Measurements from ENCODE around the gene CFAP251.
"Not testable (repeated sequence)": the region's sequence is repeated elsewhere in the genome, so short reads cannot be mapped to it uniquely, and the experiment has no call there.

CFAP251 gene

DNA sequence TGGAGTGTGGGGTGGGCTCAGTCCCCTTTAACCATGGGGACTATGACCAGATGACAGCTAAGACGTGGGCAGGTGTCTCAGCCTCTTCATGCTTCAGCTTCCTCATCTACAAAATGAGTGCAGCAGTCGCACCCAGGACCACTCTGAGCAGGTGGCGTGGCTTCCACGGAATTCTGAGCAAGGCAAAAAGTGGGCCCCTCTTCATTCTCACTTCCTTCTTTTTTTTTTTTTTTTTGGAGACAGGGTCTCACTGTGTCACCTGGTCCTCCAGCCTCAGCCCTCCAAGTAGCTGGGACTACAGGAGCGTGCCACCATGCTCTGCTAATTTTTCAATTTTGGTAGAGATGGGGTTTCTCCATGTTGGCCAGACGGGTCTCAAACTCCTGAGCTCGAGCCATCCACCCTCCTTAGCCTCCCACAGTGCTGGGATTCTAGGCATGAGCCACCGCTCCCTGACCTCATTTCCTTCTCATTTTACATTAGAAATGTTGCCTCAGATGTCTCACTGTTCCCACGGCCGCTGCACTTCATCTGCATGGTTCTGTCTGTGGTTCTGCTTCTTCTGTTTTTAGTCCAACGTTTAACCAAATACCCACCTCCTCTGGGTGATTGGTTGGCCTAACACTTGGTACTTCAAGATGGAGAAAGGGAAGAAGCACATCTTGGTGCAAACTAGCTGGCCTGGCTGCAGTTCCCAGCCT, 61.9 kb downstream of the CFAP251 start:
- no peaks in the 10 kb centered on the region for H3K36me3 ChIP-seq (ENCODE audit: insufficient read depth, insufficient read length, low read length)
- no peaks in the 10 kb centered on the region for H3K27me3 ChIP-seq (ENCODE audit: insufficient read depth, insufficient read length)
- no peak for DNase-seq (ENCODE audit: low read depth, low spot score)
- peaks cover 6% of the 10 kb centered on the region for H3K4me1 ChIP-seq (ENCODE audit: insufficient read depth, insufficient read length)
- TF ChIP-seq YY1 (IDR thresholded peaks at IDR 0.05; ENCODE audit: insufficient read depth, insufficient read length) (no peak), SUZ12 (IDR thresholded peaks at IDR 0.05; ENCODE audit: extremely low read depth, insufficient read depth, insufficient read length) (no peak), ZNF274 (IDR thresholded peaks at IDR 0.05; ENCODE audit: low read depth, low read length) (no peak)
- no peak overlapping the region for H3K4me3 ChIP-seq (ENCODE audit: insufficient read length, low read depth)
- H3K9ac ChIP-seq (ENCODE audit: insufficient read length, low read depth) = no peak overlapping the region
- H3K9me3 ChIP-seq (ENCODE audit: insufficient read depth, low read length) = no peaks in the 10 kb centered on the region

- H3K27me3 ChIP-seq (ENCODE audit: insufficient read depth, insufficient read length) = no peaks in the 10 kb centered on the region
- TF ChIP-seq YY1 (IDR thresholded peaks at IDR 0.05; ENCODE audit: insufficient read depth, insufficient read length) (no peak), SUZ12 (IDR thresholded peaks at IDR 0.05; ENCODE audit: extremely low read depth, insufficient read depth, insufficient read length) (no peak)
- H3K9me3 ChIP-seq (ENCODE audit: insufficient read depth, low read length) = no peaks in the 10 kb centered on the region
- peaks cover 6% of the 10 kb centered on the region for H3K4me1 ChIP-seq (ENCODE audit: insufficient read depth, insufficient read length)
- H3K36me3 ChIP-seq (ENCODE audit: insufficient read depth, insufficient read length, low read length) = no peaks in the 10 kb centered on the region
- no peak overlapping the region for H3K9ac ChIP-seq (ENCODE audit: insufficient read length, low read depth)
- no peak overlapping the region for H3K4me3 ChIP-seq (ENCODE audit: insufficient read length, low read depth)
- no peak for DNase-seq (ENCODE audit: low read depth, low spot score)
Observed at GRCh38 chr12:121980892-121981272, 62.5 kb downstream of the CFAP251 start.

DNA sequence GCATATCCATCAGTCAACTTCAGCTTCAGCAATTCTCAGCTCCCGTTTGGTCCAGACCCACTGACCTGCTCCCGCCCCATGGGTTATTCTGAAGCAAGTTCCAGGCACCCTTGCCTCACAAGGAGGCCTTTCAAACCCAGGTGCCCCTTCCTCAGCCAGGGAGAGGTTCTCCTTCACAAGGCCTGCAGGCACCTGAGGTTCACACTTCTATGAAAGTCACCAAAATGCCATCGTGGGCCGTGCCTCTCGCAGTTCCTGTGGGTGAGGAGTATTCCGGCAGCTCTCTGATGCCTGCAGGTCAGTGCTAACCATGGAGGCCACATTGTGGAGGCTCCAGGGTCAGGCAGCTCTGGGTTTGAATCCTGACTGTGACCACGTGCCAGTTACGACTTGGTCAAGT, 63.1 kb downstream of the CFAP251 start:
- DNase-seq (ENCODE audit: low read depth, low spot score) = no peak
- Histone ChIP-seq H3K4me1 (ENCODE audit: insufficient read depth, insufficient read length) (peaks cover 6% of the 10 kb centered on the region), H3K9me3 (ENCODE audit: insufficient read depth, low read length) (no peaks in the 10 kb centered on the region), H3K4me3 (ENCODE audit: insufficient read length, low read depth) (no peak overlapping the region), H3K27me3 (ENCODE audit: insufficient read depth, insufficient read length) (no peaks in the 10 kb centered on the region), H3K36me3 (ENCODE audit: insufficient read depth, insufficient read length, low read length) (no peaks in the 10 kb centered on the region), H3K9ac (ENCODE audit: insufficient read length, low read depth) (no peak overlapping the region)
- TF ChIP-seq ZNF274 (IDR thresholded peaks at IDR 0.05; ENCODE audit: low read depth, low read length) = no peak
- no peak for TF ChIP-seq SUZ12 (IDR thresholded peaks at IDR 0.05; ENCODE audit: extremely low read depth, insufficient read depth, insufficient read length)
- no peak for TF ChIP-seq YY1 (IDR thresholded peaks at IDR 0.05; ENCODE audit: insufficient read depth, insufficient read length)

GRCh38 chr12:121982950-121983349, 64.6 kb downstream of the CFAP251 start:
- H3K4me1 ChIP-seq (ENCODE audit: insufficient read depth, insufficient read length) = peaks cover 6% of the 10 kb centered on the region
- no peaks in the 10 kb centered on the region for H3K27me3 ChIP-seq (ENCODE audit: insufficient read depth, insufficient read length)
- DNase-seq (ENCODE audit: low read depth, low spot score) = no peak
- TF ChIP-seq ZNF274 (IDR thresholded peaks at IDR 0.05; ENCODE audit: low read depth, low read length) (no peak), YY1 (IDR thresholded peaks at IDR 0.05; ENCODE audit: insufficient read depth, insufficient read length) (no peak), SUZ12 (IDR thresholded peaks at IDR 0.05; ENCODE audit: extremely low read depth, insufficient read depth, insufficient read length) (no peak)
- H3K9ac ChIP-seq (ENCODE audit: insufficient read length, low read depth) = no peak overlapping the region
- no peak overlapping the region for H3K4me3 ChIP-seq (ENCODE audit: insufficient read length, low read depth)
- H3K36me3 ChIP-seq (ENCODE audit: insufficient read depth, insufficient read length, low read length) = no peaks in the 10 kb centered on the region
- no peaks in the 10 kb centered on the region for H3K9me3 ChIP-seq (ENCODE audit: insufficient read depth, low read length)

- Histone ChIP-seq H3K4me3 (ENCODE audit: insufficient read length, low read depth) (no peak overlapping the region), H3K36me3 (ENCODE audit: insufficient read depth, insufficient read length, low read length) (no peaks in the 10 kb centered on the region), H3K27me3 (ENCODE audit: insufficient read depth, insufficient read length) (no peaks in the 10 kb centered on the region), H3K9ac (ENCODE audit: insufficient read length, low read depth) (no peak overlapping the region), H3K9me3 (ENCODE audit: insufficient read depth, low read length) (no peaks in the 10 kb centered on the region), H3K4me1 (ENCODE audit: insufficient read depth, insufficient read length) (peaks cover 6% of the 10 kb centered on the region)
- TF ChIP-seq SUZ12 (IDR thresholded peaks at IDR 0.05; ENCODE audit: extremely low read depth, insufficient read depth, insufficient read length) (no peak), ZNF274 (IDR thresholded peaks at IDR 0.05; ENCODE audit: low read depth, low read length) (no peak), YY1 (IDR thresholded peaks at IDR 0.05; ENCODE audit: insufficient read depth, insufficient read length) (no peak)
- DNase-seq (ENCODE audit: low read depth, low spot score) = no peak
Observed at GRCh38 chr12:121983536-121984210, 65.3 kb downstream of the CFAP251 start.

- H3K9ac ChIP-seq (ENCODE audit: insufficient read length, low read depth) = no peak overlapping the region
- H3K4me1 ChIP-seq (ENCODE audit: insufficient read depth, insufficient read length) = no peaks in the 10 kb centered on the region
- no peak for DNase-seq (ENCODE audit: low read depth, low spot score)
- no peaks in the 10 kb centered on the region for H3K36me3 ChIP-seq (ENCODE audit: insufficient read depth, insufficient read length, low read length)
- H3K9me3 ChIP-seq (ENCODE audit: insufficient read depth, low read length) = no peaks in the 10 kb centered on the region
- TF ChIP-seq ZNF274 (IDR thresholded peaks at IDR 0.05; ENCODE audit: low read depth, low read length) (no peak), YY1 (IDR thresholded peaks at IDR 0.05; ENCODE audit: insufficient read depth, insufficient read length) (no peak), SUZ12 (IDR thresholded peaks at IDR 0.05; ENCODE audit: extremely low read depth, insufficient read depth, insufficient read length) (no peak)
- H3K4me3 ChIP-seq (ENCODE audit: insufficient read length, low read depth) = no peak overlapping the region
- no peaks in the 10 kb centered on the region for H3K27me3 ChIP-seq (ENCODE audit: insufficient read depth, insufficient read length)
Observed at GRCh38 chr12:121986489-121987245, 68.3 kb downstream of the CFAP251 start.

- H3K9me3 ChIP-seq (ENCODE audit: insufficient read depth, low read length); H3K4me1 ChIP-seq (ENCODE audit: insufficient read depth, insufficient read length); H3K36me3 ChIP-seq (ENCODE audit: insufficient read depth, insufficient read length, low read length); H3K4me3 ChIP-seq (ENCODE audit: insufficient read length, low read depth); H3K27me3 ChIP-seq (ENCODE audit: insufficient read depth, insufficient read length); H3K9ac ChIP-seq (ENCODE audit: insufficient read length, low read depth); DNase-seq (ENCODE audit: low read depth, low spot score): not testable (repeated sequence)
Observed at GRCh38 chr12:121988519-121988918, 70.1 kb downstream of the CFAP251 start.
